Heart left ventricle (tissue), 13 donors: ENCODE results near the gene GABPA.

Experiments
- POLR2A ChIP-seq, 2 donors: fragments of 450-650 bp; IDR thresholded peaks; one replicate each; pipeline ENCODE4 v1.6.1; 2017; ENCODE audit warnings: antibody characterized with exemption in 2 of 2, mild to moderate bottlenecking in 2 of 2, moderate library complexity in 2 of 2
- TF ChIP-seq, protein P1 (sequence below), 12 donors: fragments of 200-600 bp; sonication (generic) in 4 of 12; IDR thresholded peaks; one replicate each; pipeline versions ENCODE4 v1.5.0 to v1.8.0; 2018 to 2022; ENCODE audit warnings: antibody characterized with exemption in 12 of 12, mild to moderate bottlenecking in 5 of 12
- donor health status: ischemic (EF 13 %, LVEDD 7.1; RV severe dilation, severe dysfunction).
- donor health status: DM: no; HTN: yes; CAD: no.
- donor health status: DM: no; HTN: no; CAD: no.
- donor health status: ischemic (EF 25% LVEDD 6.9; RV normal size, moderate dysfunction).
- donor health status: ischemic (EF 25% LVEDD 5.7; RV mildly dilated, moderate dysfunction).
- donor health status: ischemic (EF 35%, LVEDD 5.7; RV mildly dilated, moderate dysfunction).
- donor health status: nonischemic (EF 11% LVEDD 7.7; RV severe dilation, severe dysfunction).
- donor health status: DM: yes; HTN: yes; CAD: no.
- donor health status: PGD.
- donor health status: ischemic (EF 29% LVEDD 5.4; RV normal size, mild dysfunction).
- donor health status: nonischemic (EF 23%, LVEDD 6.1; RV moderate dilation, normal function).

DNA sequence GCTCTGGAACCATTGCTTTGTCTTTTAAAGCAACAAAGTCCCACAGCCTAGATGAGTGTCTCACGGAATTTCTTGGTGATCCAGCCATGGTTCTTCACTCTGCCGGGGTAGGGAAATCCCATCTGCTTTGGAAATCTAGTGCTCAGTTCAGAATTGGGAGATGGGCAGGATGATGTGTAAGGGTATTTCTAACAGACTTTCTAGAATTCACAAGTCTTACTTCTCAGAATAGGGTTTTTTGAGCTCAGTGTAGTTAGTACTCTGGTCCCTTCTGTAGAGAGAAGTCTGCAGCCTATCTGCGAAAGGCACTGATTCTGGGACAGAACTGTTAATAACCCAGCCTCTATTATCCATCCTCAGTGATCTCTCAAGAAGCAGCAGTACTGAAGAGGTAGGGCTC, 25.3 kb downstream of the GABPA start:
- TF ChIP-seq, protein P1, sequence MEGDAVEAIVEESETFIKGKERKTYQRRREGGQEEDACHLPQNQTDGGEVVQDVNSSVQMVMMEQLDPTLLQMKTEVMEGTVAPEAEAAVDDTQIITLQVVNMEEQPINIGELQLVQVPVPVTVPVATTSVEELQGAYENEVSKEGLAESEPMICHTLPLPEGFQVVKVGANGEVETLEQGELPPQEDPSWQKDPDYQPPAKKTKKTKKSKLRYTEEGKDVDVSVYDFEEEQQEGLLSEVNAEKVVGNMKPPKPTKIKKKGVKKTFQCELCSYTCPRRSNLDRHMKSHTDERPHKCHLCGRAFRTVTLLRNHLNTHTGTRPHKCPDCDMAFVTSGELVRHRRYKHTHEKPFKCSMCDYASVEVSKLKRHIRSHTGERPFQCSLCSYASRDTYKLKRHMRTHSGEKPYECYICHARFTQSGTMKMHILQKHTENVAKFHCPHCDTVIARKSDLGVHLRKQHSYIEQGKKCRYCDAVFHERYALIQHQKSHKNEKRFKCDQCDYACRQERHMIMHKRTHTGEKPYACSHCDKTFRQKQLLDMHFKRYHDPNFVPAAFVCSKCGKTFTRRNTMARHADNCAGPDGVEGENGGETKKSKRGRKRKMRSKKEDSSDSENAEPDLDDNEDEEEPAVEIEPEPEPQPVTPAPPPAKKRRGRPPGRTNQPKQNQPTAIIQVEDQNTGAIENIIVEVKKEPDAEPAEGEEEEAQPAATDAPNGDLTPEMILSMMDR (IDR thresholded peaks at IDR 0.05): no peak
- no peak for TF ChIP-seq POLR2A (IDR thresholded peaks at IDR 0.05)
